DND-41 (cell line): Measurements from ENCODE around the gene ARHGAP1.

Source experiments
- ATAC-seq: fragments of 200-7000 bp; cut with Tn5 transposase; 3 replicates; pipeline ENCODE4 v1.9.1; 2021; ENCODE audit warnings: low read depth; ENCODE audit not compliant: insufficient read depth
- DNase-seq: peaks from one replicate; pipeline ENCODE4 v3.0.0-alpha.2; 2020
- H2AFZ ChIP-seq: 2 replicates; pipeline ENCODE4 v1.6.0; 2012; ENCODE audit warnings: low read depth, low read length
- H3K27ac ChIP-seq: 2 replicates; pipeline ENCODE4 v1.5.1; 2012; ENCODE audit warnings: low read length, inconsistent platforms
- H3K27me3 ChIP-seq: fragments of 200-600 bp; sonication (generic); 2 replicates; pipeline ENCODE4 v1.6.0; 2012; ENCODE audit warnings: low read length, mild to moderate bottlenecking, inconsistent platforms; ENCODE audit not compliant: insufficient read depth, poor library complexity
- H3K36me3 ChIP-seq: 2 replicates; pipeline ENCODE4 v1.5.1; 2012; ENCODE audit warnings: low read length, inconsistent platforms; ENCODE audit not compliant: insufficient read depth
- H3K4me1 ChIP-seq: 2 replicates; pipeline ENCODE4 v1.5.1; 2012; ENCODE audit warnings: mild to moderate bottlenecking, low read length; ENCODE audit not compliant: insufficient read depth
- H3K4me2 ChIP-seq: 2 replicates; pipeline ENCODE4 v1.6.0; 2012; ENCODE audit warnings: mild to moderate bottlenecking, moderate library complexity, low read length, inconsistent platforms; ENCODE audit not compliant: insufficient read depth
- H3K4me3 ChIP-seq, 2 experiments: fragments of 200-600 bp in 1 of 2; shearing (Covaris generic) in 1 of 2; 2 replicates each; pipeline ENCODE4 v1.5.1; 2012 to 2016; ENCODE audit warnings: inconsistent platforms in 2 of 2, low read length in 2 of 2, mild to moderate bottlenecking in 2 of 2, low read depth in 1 of 2, moderate library complexity in 1 of 2
- H3K79me2 ChIP-seq: 2 replicates; pipeline ENCODE4 v1.6.0; 2012; ENCODE audit warnings: low read length, inconsistent platforms; ENCODE audit not compliant: insufficient read depth
- H3K9ac ChIP-seq: 2 replicates; pipeline ENCODE4 v1.6.0; 2012; ENCODE audit warnings: low read depth, mild to moderate bottlenecking, inconsistent platforms, low read length, moderate library complexity
- H3K9me3 ChIP-seq: 2 replicates; pipeline ENCODE4 v1.5.1; 2012; ENCODE audit warnings: low read length, moderate library complexity, mild to moderate bottlenecking, inconsistent platforms; ENCODE audit not compliant: insufficient read depth, severe bottlenecking
- H4K20me1 ChIP-seq: 2 replicates; pipeline ENCODE4 v1.6.0; 2012; ENCODE audit warnings: low read length; ENCODE audit not compliant: insufficient read depth
- CTCF ChIP-seq: IDR thresholded peaks from 2 replicates; pipeline ENCODE4 v1.5.1; 2012; ENCODE audit warnings: borderline replicate concordance, low read length, moderate library complexity, mild to moderate bottlenecking; ENCODE audit not compliant: poor library complexity, severe bottlenecking; ENCODE audit errors: extremely low read depth
- EZH2 ChIP-seq: IDR thresholded peaks from 3 replicates; pipeline ENCODE4 v1.6.1; 2012; ENCODE audit warnings: borderline replicate concordance, low read depth, mild to moderate bottlenecking, moderate library complexity, low read length, inconsistent platforms; ENCODE audit not compliant: severe bottlenecking

The ARHGAP1 gene

DNA sequence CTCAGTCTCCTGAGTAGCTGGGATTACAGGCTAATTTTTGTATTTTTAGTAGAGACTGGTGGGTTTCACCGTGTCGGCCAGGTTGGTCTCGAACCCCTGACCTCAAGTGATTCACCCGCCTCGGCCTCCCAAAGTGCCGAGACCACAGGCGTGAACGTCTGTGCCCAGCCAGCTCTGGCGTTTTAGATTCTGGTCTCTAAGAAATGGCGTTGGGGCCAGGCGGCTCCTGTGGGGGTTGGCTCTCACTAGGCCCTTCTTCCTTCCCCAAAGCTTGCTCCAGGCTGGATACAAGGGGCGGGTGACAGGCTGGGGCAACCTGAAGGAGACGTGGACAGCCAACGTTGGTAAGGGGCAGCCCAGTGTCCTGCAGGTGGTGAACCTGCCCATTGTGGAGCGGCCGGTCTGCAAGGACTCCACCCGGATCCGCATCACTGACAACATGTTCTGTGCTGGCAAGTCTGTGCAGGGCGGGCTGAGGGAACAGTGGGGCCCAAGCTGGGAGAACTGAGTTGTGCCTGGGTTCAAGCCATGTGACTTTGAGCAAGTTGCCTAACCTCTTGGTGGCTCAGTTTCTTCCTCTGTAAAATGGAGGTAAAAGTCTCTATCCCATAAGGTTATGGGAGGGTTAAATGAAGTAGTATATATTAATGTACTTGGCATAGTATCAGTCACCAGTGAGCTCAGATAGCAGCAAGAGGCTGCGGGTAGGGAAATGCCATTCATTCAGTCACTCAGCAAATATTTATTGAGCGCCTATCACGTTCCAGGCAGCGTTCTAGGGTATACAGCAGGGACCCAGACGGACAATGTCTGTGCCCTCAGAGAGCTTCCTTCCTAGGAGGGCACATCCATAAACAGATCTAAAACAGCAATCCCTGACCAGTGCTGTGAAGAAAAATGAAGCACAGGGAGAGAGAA lies 28.9 kb upstream of the ARHGAP1 start:
- no peak for ATAC-seq
- no peak overlapping the region for H3K4me2 ChIP-seq
- H4K20me1 ChIP-seq = no peaks in the 10 kb centered on the region
- H3K4me3 ChIP-seq = no peak overlapping the region
- H2AFZ ChIP-seq = no peak overlapping the region
- TF ChIP-seq EZH2 (no peak), CTCF (no peak)
- H3K4me1 ChIP-seq = no peaks in the 10 kb centered on the region
- no peaks in the 10 kb centered on the region for H3K36me3 ChIP-seq
- no peak overlapping the region for H3K9ac ChIP-seq
- DNase-seq = no peak
- no peaks in the 10 kb centered on the region for H3K9me3 ChIP-seq
- no peaks in the 10 kb centered on the region for H3K27me3 ChIP-seq
- H3K27ac ChIP-seq = no peak overlapping the region
- H3K79me2 ChIP-seq = no peaks in the 10 kb centered on the region

GRCh38 chr11:46728659-46729040 lies 28.2 kb upstream of the ARHGAP1 start:
- DNase-seq (no peak), ATAC-seq (no peak)
- Histone ChIP-seq H3K4me3 (no peak overlapping the region), H3K27me3 (no peaks in the 10 kb centered on the region), H2AFZ (no peak overlapping the region), H4K20me1 (no peaks in the 10 kb centered on the region), H3K9ac (no peak overlapping the region), H3K36me3 (no peaks in the 10 kb centered on the region), H3K9me3 (no peaks in the 10 kb centered on the region), H3K4me2 (no peak overlapping the region), H3K4me1 (no peaks in the 10 kb centered on the region), H3K27ac (no peak overlapping the region), H3K79me2 (no peaks in the 10 kb centered on the region)
- no peak for TF ChIP-seq CTCF
- no peak for TF ChIP-seq EZH2

GRCh38 chr11:46727952-46728658 lies 27.7 kb upstream of the ARHGAP1 start:
- H3K4me2 ChIP-seq = no peak overlapping the region
- no peak overlapping the region for H3K27ac ChIP-seq
- no peaks in the 10 kb centered on the region for H3K4me1 ChIP-seq
- no peak overlapping the region for H2AFZ ChIP-seq
- H4K20me1 ChIP-seq = no peaks in the 10 kb centered on the region
- no peak for ATAC-seq
- no peak overlapping the region for H3K4me3 ChIP-seq
- no peaks in the 10 kb centered on the region for H3K36me3 ChIP-seq
- TF ChIP-seq EZH2 (no peak), CTCF (no peak)
- no peaks in the 10 kb centered on the region for H3K27me3 ChIP-seq
- H3K9me3 ChIP-seq = no peaks in the 10 kb centered on the region
- DNase-seq = no peak
- no peak overlapping the region for H3K9ac ChIP-seq
- H3K79me2 ChIP-seq = no peaks in the 10 kb centered on the region
